Erythroblast (primary cell): Measurements from ENCODE around the gene YRDC.

ENCODE experiments used
- GATA1 ChIP-seq: IDR thresholded peaks from 2 replicates; pipeline ENCODE4 v1.6.1; 2011; ENCODE audit warnings: low read depth, mild to moderate bottlenecking, control low read depth, low read length, moderate library complexity
- POLR2A ChIP-seq: IDR thresholded peaks from 2 replicates; pipeline ENCODE4 v1.6.1; 2011; ENCODE audit warnings: mild to moderate bottlenecking, low read length

DNA sequence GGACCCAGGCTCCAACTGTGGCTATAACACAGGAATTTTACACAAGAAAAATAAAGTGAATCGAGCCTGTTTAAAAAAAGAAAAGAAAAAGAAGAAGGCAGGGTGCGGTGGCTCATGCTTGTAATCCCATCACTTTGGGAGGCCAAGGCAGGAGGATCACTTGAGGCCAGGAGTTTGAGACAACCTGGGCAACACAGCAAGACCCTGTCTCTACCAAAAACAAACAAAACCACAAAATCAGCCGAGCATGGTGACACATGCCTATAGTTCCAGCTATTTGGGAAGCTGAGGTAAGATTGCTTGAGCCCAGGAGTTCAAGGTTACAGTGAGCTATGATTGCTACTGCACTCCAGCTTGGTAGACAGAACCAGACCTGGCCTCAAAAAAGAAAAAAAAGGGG lies 33.6 kb upstream of the YRDC start:
- TF ChIP-seq POLR2A (no peak), GATA1 (no peak)
